ENCODE measurements around the gene ZYG11B. TPM values are rescaled to one million over a fixed set of nuclear protein-coding genes. Genes with fewer than 3 reads are reported as not detected.

Gene ZYG11B
- total and polyA plus RNA-seq, 2 donors (not counting 3 experiments of a cell fraction or from before 2014, with no cell fraction given): 8.2 to 27.2 TPM

- Histone ChIP-seq H3K9me1 (replicated peaks; ENCODE audit: control insufficient read depth, extremely low read depth, insufficient read depth, low read length) (no peaks in the 10 kb centered on the region), H3K27me3 (ENCODE audit: control insufficient read depth in 2 of 2, insufficient read depth in 2 of 2, low read length in 2 of 2) (no peaks in the 10 kb centered on the region), H3K4me1 (ENCODE audit: control insufficient read depth, extremely low read depth, insufficient read depth, low read length) (peaks cover 15% of the 10 kb centered on the region), H4K20me1 (replicated peaks; ENCODE audit: control insufficient read depth, extremely low read depth, insufficient read depth, low read length) (no peaks in the 10 kb centered on the region), H3K4me2 (ENCODE audit: insufficient read depth, low read length) (no peak overlapping the region), H3K36me3 (ENCODE audit: control insufficient read depth in 2 of 2, extremely low read depth in 1 of 2, insufficient read depth in 2 of 2, low read length in 2 of 2) (peaks cover 0 to 2% of the 10 kb centered on the region in 2 experiments), H3K9me3 (replicated peaks; ENCODE audit: control insufficient read depth, insufficient read depth, low read length) (no peaks in the 10 kb centered on the region), H3K27ac (ENCODE audit: insufficient read depth, low read depth, low read length) (no peak overlapping the region), H3K79me2 (ENCODE audit: control insufficient read depth, insufficient read depth, low read length) (peaks cover 5% of the 10 kb centered on the region), H3K4me3 (replicated peaks in 1 of 3; ENCODE audit: insufficient read depth in 1 of 3, low read depth in 1 of 3, low read length in 3 of 3) (no peak overlapping the region), H3K9ac (replicated peaks; ENCODE audit: extremely low read depth, insufficient read depth, low read length) (no peak overlapping the region), H2AFZ (ENCODE audit: low read depth, low read length) (no peak overlapping the region)
- dilution Hi-C loops (cut with MboI; ENCODE audit: extremely low pct_ligation_motif_present, low sequenced_read_pairs) (no loop called here), intact Hi-C loops (cut with micrococcal nuclease) (no loop called here)
- POLR2A ChIA-PET: interaction anchor here (0.6 kb wide), 1 partner anchor 90 kb away, joined by 4 read pairs; no protein-coding TSS in a partner anchor
- TF ChIP-seq POLR2AphosphoS5 (IDR thresholded peaks at IDR 0.05; ENCODE audit: insufficient read depth, low read depth, low read length) (no peak), EZH2 (IDR thresholded peaks at IDR 0.05; ENCODE audit: borderline replicate concordance, low read depth, low read length, severe bottlenecking) (no peak), MYC (IDR thresholded peaks at IDR 0.05; ENCODE audit: low read depth, low read length) (no peak), MAX (IDR thresholded peaks at IDR 0.05; ENCODE audit: insufficient read depth, insufficient read length) (no peak), POLR2A (IDR thresholded peaks at IDR 0.05; ENCODE audit: low read depth, low read length) (no peak), CTCF (IDR thresholded peaks at IDR 0.05; ENCODE audit: extremely low read depth in 1 of 2, insufficient read depth in 1 of 2, low read depth in 1 of 2, low read length in 2 of 2) (no peak), GATA2 (IDR thresholded peaks at IDR 0.05; ENCODE audit: insufficient read depth, insufficient read length, low read depth, low read length) (no peak), JUN (IDR thresholded peaks at IDR 0.05; ENCODE audit: borderline replicate concordance, insufficient read depth, insufficient read length, low read depth) (no peak), FOS (IDR thresholded peaks at IDR 0.05; ENCODE audit: borderline replicate concordance, insufficient read depth, low read length) (no peak)
- BruUV-seq (replicated peaks): no TSS peak
- DNase-seq (ENCODE audit: low read depth, low spot score) (no peak), FAIRE-seq (no peak)
- CTCF ChIA-PET: interaction anchor here (1.6 kb wide), 1 partner anchor 24 kb away, joined by 4 read pairs; no protein-coding TSS in a partner anchor
These were observed 29.8 kb downstream of the ZYG11B start for GRCh38 chr1:52756020-52756419.
